ENCODE measurements around the gene SP1.

DNA sequence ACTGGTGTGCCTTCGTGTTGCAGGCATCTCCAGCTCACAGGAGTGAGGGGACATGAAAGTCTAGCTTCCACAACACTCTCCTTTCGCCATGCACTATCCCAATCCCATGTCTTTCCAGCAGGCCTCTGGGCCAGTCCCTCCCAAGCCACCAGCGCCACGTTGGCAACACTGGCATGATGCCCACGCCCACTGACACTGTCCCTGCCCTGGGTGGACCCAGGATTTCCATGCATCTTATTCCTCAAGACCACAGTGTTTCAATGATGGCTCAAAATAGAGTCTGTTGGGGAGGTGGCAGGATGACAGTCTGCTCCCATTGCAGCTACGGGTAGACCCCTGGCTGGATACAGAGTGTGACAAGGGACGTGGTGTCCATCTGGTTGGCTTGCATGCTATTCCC is 46.1 kb upstream of the SP1 start:
- TF ChIP-seq, protein P1, sequence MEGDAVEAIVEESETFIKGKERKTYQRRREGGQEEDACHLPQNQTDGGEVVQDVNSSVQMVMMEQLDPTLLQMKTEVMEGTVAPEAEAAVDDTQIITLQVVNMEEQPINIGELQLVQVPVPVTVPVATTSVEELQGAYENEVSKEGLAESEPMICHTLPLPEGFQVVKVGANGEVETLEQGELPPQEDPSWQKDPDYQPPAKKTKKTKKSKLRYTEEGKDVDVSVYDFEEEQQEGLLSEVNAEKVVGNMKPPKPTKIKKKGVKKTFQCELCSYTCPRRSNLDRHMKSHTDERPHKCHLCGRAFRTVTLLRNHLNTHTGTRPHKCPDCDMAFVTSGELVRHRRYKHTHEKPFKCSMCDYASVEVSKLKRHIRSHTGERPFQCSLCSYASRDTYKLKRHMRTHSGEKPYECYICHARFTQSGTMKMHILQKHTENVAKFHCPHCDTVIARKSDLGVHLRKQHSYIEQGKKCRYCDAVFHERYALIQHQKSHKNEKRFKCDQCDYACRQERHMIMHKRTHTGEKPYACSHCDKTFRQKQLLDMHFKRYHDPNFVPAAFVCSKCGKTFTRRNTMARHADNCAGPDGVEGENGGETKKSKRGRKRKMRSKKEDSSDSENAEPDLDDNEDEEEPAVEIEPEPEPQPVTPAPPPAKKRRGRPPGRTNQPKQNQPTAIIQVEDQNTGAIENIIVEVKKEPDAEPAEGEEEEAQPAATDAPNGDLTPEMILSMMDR (IDR thresholded peaks at IDR 0.05; ENCODE audit: low read length) = no peak
- no peak for TF ChIP-seq EZH2 (IDR thresholded peaks at IDR 0.05; ENCODE audit: borderline replicate concordance, low read length)
